ENCODE results near the gene SLC25A21. TPM values are rescaled to one million over a fixed set of nuclear protein-coding genes. Genes with fewer than 3 reads are reported as not detected.

The SLC25A21 gene
- total RNA-seq, 2 experiments from 2014 or later, result not detected

- ChIA-PET POLR2A (no interaction called here), CTCF (no interaction called here)
- Histone ChIP-seq H3K4me3 (ENCODE audit: low read length) (no peak overlapping the region), H3K4me1 (ENCODE audit: insufficient read depth, low read length) (no peaks in the 10 kb centered on the region), H3K9me3 (ENCODE audit: control insufficient read depth in 1 of 2, insufficient read depth in 1 of 2, low read length in 2 of 2) (no peaks in the 10 kb centered on the region), H3K36me3 (ENCODE audit: insufficient read depth, low read length) (no peaks in the 10 kb centered on the region), H3K27ac (ENCODE audit: low read depth in 1 of 2, low read length in 2 of 2) (no peak overlapping the region), H3K27me3 (ENCODE audit: control insufficient read depth in 1 of 2, insufficient read depth in 2 of 2, low read length in 2 of 2) (no peaks in the 10 kb centered on the region)
- DNase-seq (no peak), ATAC-seq (ENCODE audit: poor library complexity) (no peak)
- Mint-ChIP-seq H3K27me3 (no peaks in the 10 kb centered on the region), H3K36me3 (ENCODE audit: low read depth) (no peaks in the 10 kb centered on the region), H3K4me1 (ENCODE audit: low read depth) (no peaks in the 10 kb centered on the region), H3K27ac (no peak overlapping the region), H3K9me3 (peaks cover 11% of the 10 kb centered on the region), H3K4me3 (no peak overlapping the region)
- intact Hi-C loops (cut with DNase I, micrococcal nuclease), result no loop called here
- no peak for TF ChIP-seq CTCF (IDR thresholded peaks at IDR 0.05)
Observed at GRCh38 chr14:36880276-36880675, 292.1 kb downstream of the SLC25A21 start.

GRCh38 chr14:36879558-36879957, 292.8 kb downstream of the SLC25A21 start:
- POLR2A ChIA-PET, result no interaction called here
- ATAC-seq (ENCODE audit: poor library complexity) (no peak), DNase-seq (no peak)
- Mint-ChIP-seq H3K27me3 (no peaks in the 10 kb centered on the region), H3K36me3 (ENCODE audit: low read depth) (no peaks in the 10 kb centered on the region), H3K4me1 (ENCODE audit: low read depth) (no peaks in the 10 kb centered on the region), H3K4me3 (no peak overlapping the region), H3K27ac (no peak overlapping the region), H3K9me3 (peaks cover 11% of the 10 kb centered on the region)
- Histone ChIP-seq H3K27ac (ENCODE audit: low read depth in 1 of 2, low read length in 2 of 2) (no peak overlapping the region), H3K4me3 (ENCODE audit: low read length) (no peak overlapping the region), H3K36me3 (ENCODE audit: insufficient read depth, low read length) (no peaks in the 10 kb centered on the region), H3K27me3 (ENCODE audit: control insufficient read depth in 1 of 2, insufficient read depth in 2 of 2, low read length in 2 of 2) (no peaks in the 10 kb centered on the region), H3K9me3 (ENCODE audit: control insufficient read depth in 1 of 2, insufficient read depth in 1 of 2, low read length in 2 of 2) (no peaks in the 10 kb centered on the region), H3K4me1 (ENCODE audit: insufficient read depth, low read length) (no peaks in the 10 kb centered on the region)
- no peak for TF ChIP-seq CTCF (IDR thresholded peaks at IDR 0.05)
- CTCF ChIA-PET, result no interaction called here
- intact Hi-C loops (cut with DNase I, micrococcal nuclease), result no loop called here

GRCh38 chr14:36874396-36875138, 297.8 kb downstream of the SLC25A21 start:
- H3K27me3 ChIP-seq (ENCODE audit: control insufficient read depth in 1 of 2, insufficient read depth in 2 of 2, low read length in 2 of 2), result no peaks in the 10 kb centered on the region
- H3K27ac ChIP-seq (ENCODE audit: low read depth in 1 of 2, low read length in 2 of 2), result no peak overlapping the region
- Mint-ChIP-seq H3K27me3 (no peaks in the 10 kb centered on the region), H3K36me3 (ENCODE audit: low read depth) (no peaks in the 10 kb centered on the region), H3K27ac (no peak overlapping the region), H3K9me3 (peaks cover 4% of the 10 kb centered on the region), H3K4me3 (no peak overlapping the region), H3K4me1 (ENCODE audit: low read depth) (no peaks in the 10 kb centered on the region)
- no peak for TF ChIP-seq CTCF (IDR thresholded peaks at IDR 0.05)
- H3K4me3 ChIP-seq (ENCODE audit: low read length), result no peak overlapping the region
- no peaks in the 10 kb centered on the region for H3K4me1 ChIP-seq (ENCODE audit: insufficient read depth, low read length)
- no peak for ATAC-seq (ENCODE audit: poor library complexity)
- H3K9me3 ChIP-seq (ENCODE audit: control insufficient read depth in 1 of 2, insufficient read depth in 1 of 2, low read length in 2 of 2), result no peaks in the 10 kb centered on the region
- POLR2A ChIA-PET, result no interaction called here
- no peak for DNase-seq
- H3K36me3 ChIP-seq (ENCODE audit: insufficient read depth, low read length), result no peaks in the 10 kb centered on the region
- intact Hi-C loops (cut with DNase I, micrococcal nuclease), result no loop called here
- CTCF ChIA-PET, result no interaction called here

Data from CD4-positive, alpha-beta T cell (primary cell).